Measurements from ENCODE around the gene CDK2AP2.

The CDK2AP2 gene

GRCh38 chr11:67465189-67465510 lies 42.8 kb downstream of the CDK2AP2 start:
- Histone ChIP-seq H3F3A (ENCODE audit: insufficient read depth) (peaks cover 56% of the 10 kb centered on the region), H3K27ac (ENCODE audit: low read depth, low read length) (peak overlapping the region; percentile 94), H3K36me3 (ENCODE audit: low read length) (no peaks in the 10 kb centered on the region), H2AFZ (ENCODE audit: low read depth, low read length, severe bottlenecking) (no peak overlapping the region), H4K20me1 (ENCODE audit: low read depth, low read length) (no peaks in the 10 kb centered on the region), H3K27me3 (ENCODE audit: low read length) (no peaks in the 10 kb centered on the region), H3K9me2 (replicated peaks; ENCODE audit: insufficient read depth, low read length) (no peaks in the 10 kb centered on the region), H3K9me3 (ENCODE audit: insufficient read depth, low read length) (no peaks in the 10 kb centered on the region), H3K79me2 (ENCODE audit: insufficient read depth, low read length) (peaks cover 20% of the 10 kb centered on the region), H3K4me3 (ENCODE audit: insufficient read depth, low read length, poor library complexity, severe bottlenecking) (peak overlapping the region; percentile 63), H3K9ac (ENCODE audit: low read length) (peak overlapping the region; percentile 99), H3K4me2 (ENCODE audit: low read depth, low read length, poor library complexity, severe bottlenecking) (peak overlapping the region; percentile 89)
- TF ChIP-seq CTCF (IDR thresholded peaks at IDR 0.05; ENCODE audit: insufficient read depth, low read length, poor library complexity, severe bottlenecking), result no peak
- no peak for TF ChIP-seq EZH2phosphoT487 (conservative IDR thresholded peaks at IDR 0.05; ENCODE audit: low read length)

DNA sequence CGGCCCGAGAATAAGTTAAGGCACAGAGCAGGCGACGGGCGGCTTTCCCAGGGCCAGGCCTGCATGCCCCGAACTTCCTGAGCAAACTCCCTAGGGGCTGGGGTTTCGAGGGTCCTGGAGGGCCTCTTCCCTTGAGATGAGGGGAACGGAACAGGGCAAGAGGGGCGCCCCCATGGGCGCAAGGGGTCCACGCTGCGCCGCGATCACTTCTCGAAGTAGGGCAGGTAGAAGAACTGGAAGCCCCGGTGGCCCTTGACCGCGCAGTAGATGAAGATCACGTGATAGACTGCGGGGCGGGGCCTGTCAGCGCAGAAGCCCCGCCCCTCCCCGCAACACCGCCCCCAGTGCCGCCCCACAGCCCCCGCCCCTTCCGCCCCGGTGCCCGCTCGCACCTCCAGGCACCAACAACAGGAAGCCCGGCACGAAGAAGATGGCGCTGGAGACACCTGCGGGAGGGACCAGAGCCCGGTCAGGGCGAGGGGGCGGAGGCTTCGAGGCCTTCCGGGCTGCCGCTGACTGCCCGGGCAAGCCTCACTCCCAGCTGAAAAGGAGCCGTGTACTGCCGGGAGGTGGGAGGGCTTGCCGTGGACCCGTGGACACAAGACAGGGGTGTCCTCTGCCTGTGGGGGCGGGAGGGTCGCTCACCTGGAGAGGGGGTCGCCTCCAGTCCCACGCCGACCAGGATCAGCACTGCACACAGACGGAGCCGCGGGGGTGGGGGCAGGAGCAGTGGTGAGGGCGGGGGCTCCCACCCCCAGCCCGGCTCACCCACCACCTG lies 43.4 kb downstream of the CDK2AP2 start:
- no peaks in the 10 kb centered on the region for H3K36me3 ChIP-seq (ENCODE audit: low read length)
- H3K9me2 ChIP-seq (replicated peaks; ENCODE audit: insufficient read depth, low read length), result no peaks in the 10 kb centered on the region
- no peak for TF ChIP-seq CTCF (IDR thresholded peaks at IDR 0.05; ENCODE audit: insufficient read depth, low read length, poor library complexity, severe bottlenecking)
- TF ChIP-seq EZH2phosphoT487 (conservative IDR thresholded peaks at IDR 0.05; ENCODE audit: low read length), result no peak
- peak overlapping the region; percentile 63 for H3K4me3 ChIP-seq (ENCODE audit: insufficient read depth, low read length, poor library complexity, severe bottlenecking)
- H3K4me2 ChIP-seq (ENCODE audit: low read depth, low read length, poor library complexity, severe bottlenecking), result peak overlapping the region; percentile 89
- peak overlapping the region; percentile 94 for H3K27ac ChIP-seq (ENCODE audit: low read depth, low read length)
- H3K27me3 ChIP-seq (ENCODE audit: low read length), result no peaks in the 10 kb centered on the region
- H3F3A ChIP-seq (ENCODE audit: insufficient read depth), result peaks cover 61% of the 10 kb centered on the region
- no peak overlapping the region for H2AFZ ChIP-seq (ENCODE audit: low read depth, low read length, severe bottlenecking)
- peaks cover 20% of the 10 kb centered on the region for H3K79me2 ChIP-seq (ENCODE audit: insufficient read depth, low read length)
- H4K20me1 ChIP-seq (ENCODE audit: low read depth, low read length), result no peaks in the 10 kb centered on the region
- no peaks in the 10 kb centered on the region for H3K9me3 ChIP-seq (ENCODE audit: insufficient read depth, low read length)
- peak overlapping the region; percentile 99 for H3K9ac ChIP-seq (ENCODE audit: low read length)

DNA sequence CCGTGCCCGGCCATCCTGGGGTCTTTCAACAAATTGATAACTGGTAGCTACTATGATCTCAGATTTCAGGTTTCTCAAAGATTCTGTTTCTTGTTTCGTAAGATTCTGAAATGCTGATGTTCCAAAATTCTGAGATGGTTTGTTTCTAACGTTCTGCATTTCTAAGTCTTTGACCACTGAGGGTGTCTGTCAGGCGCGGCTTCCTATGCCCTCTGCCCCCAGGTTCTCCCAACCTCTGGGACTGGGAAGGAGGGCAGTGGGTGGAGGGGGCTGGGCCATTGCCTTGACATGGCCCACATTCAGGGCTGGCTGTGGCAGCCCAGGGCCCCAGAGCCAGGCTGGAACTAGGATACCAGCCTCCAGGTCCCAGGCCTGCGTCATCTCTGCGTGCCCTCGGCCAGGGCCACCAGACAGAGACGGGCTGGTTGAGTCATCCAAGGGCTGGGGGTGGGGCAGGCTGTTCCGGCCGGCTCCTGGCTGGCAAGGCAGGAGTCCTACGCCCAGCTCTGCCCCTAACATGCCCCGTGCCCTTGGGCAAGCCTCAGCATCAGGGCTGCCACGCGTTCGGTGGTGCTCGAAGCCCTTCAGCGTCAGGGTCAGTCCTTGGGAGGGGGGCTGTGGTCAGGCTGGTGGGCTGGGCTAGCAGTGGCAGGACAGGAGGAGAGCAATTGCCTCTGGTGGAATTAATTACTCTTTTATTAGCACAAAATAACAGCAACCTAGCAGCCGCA lies 44.1 kb downstream of the CDK2AP2 start:
- no peaks in the 10 kb centered on the region for H4K20me1 ChIP-seq (ENCODE audit: low read depth, low read length)
- TF ChIP-seq CTCF (IDR thresholded peaks at IDR 0.05; ENCODE audit: insufficient read depth, low read length, poor library complexity, severe bottlenecking) (no peak), EZH2phosphoT487 (conservative IDR thresholded peaks at IDR 0.05; ENCODE audit: low read length) (no peak)
- H3F3A ChIP-seq (ENCODE audit: insufficient read depth), result peaks cover 69% of the 10 kb centered on the region
- H3K9me2 ChIP-seq (replicated peaks; ENCODE audit: insufficient read depth, low read length), result no peaks in the 10 kb centered on the region
- no peaks in the 10 kb centered on the region for H3K9me3 ChIP-seq (ENCODE audit: insufficient read depth, low read length)
- H3K4me3 ChIP-seq (ENCODE audit: insufficient read depth, low read length, poor library complexity, severe bottlenecking), result peak overlapping the region; percentile 49
- H2AFZ ChIP-seq (ENCODE audit: low read depth, low read length, severe bottlenecking), result no peak overlapping the region
- H3K79me2 ChIP-seq (ENCODE audit: insufficient read depth, low read length), result peaks cover 20% of the 10 kb centered on the region
- H3K27ac ChIP-seq (ENCODE audit: low read depth, low read length), result peak overlapping the region; percentile 75
- H3K36me3 ChIP-seq (ENCODE audit: low read length), result no peaks in the 10 kb centered on the region
- peak overlapping the region; percentile 89 for H3K4me2 ChIP-seq (ENCODE audit: low read depth, low read length, poor library complexity, severe bottlenecking)
- peak overlapping the region; percentile 99 for H3K9ac ChIP-seq (ENCODE audit: low read length)
- H3K27me3 ChIP-seq (ENCODE audit: low read length), result no peaks in the 10 kb centered on the region
